H1 (cell line): ENCODE data around the gene LAMA4. TPM values are rescaled to one million over a fixed set of nuclear protein-coding genes. Genes with fewer than 3 reads are reported as not detected.

Experiments used
- CTCF ChIA-PET: fragments of 300-600 bp; sonication (Branson Sonifier 250); formaldehyde crosslinking; loops from one replicate; lab custom pipeline; 2021; ENCODE audit not compliant: partially characterized antibody; lab: Charles Lee
- POLR2A ChIA-PET: fragments of 300-600 bp; sonication (Branson Sonifier 250); formaldehyde crosslinking; loops from one replicate; lab custom pipeline; 2021; ENCODE audit warnings: inconsistent platforms; ENCODE audit not compliant: partially characterized antibody; lab: Charles Lee
- DNase-seq, 2 experiments: peaks; one replicate each; pipeline versions ENCODE4 v3.0.0 to v3.0.0-alpha.2; 2010 to 2022; ENCODE audit warnings: low spot score in 2 of 2, low read depth in 1 of 2, mixed read lengths in 1 of 2
- FAIRE-seq: peaks from 2 replicates; lab custom pipeline; 2011; peaks lifted over from hg19 to GRCh38; lab: Jason Lieb, UNC
- H2AFZ ChIP-seq: 2 replicates; pipeline ENCODE4 v1.8.1; 2012; ENCODE audit warnings: low read length, inconsistent platforms
- H2AK5ac ChIP-seq: 2 replicates; pipeline ENCODE4 v1.6.1; 2013; ENCODE audit warnings: low read depth, low read length
- H2BK120ac ChIP-seq: replicated peaks from 2 replicates; pipeline ENCODE3; 2013; ENCODE audit warnings: low read depth, low read length, inconsistent platforms
- H2BK12ac ChIP-seq: 2 replicates; pipeline ENCODE4 v1.6.1; 2013; ENCODE audit warnings: low read depth, low read length
- H2BK15ac ChIP-seq: 2 replicates; pipeline ENCODE4 v1.6.1; 2013; ENCODE audit warnings: low read length
- H2BK20ac ChIP-seq: 2 replicates; pipeline ENCODE4 v1.6.1; 2013; ENCODE audit warnings: low read length
- H2BK5ac ChIP-seq: 2 replicates; pipeline ENCODE4 v1.6.1; 2013; ENCODE audit warnings: low read depth, low read length
- H3K14ac ChIP-seq: 2 replicates; pipeline ENCODE4 v1.6.1; 2013; ENCODE audit warnings: inconsistent platforms; ENCODE audit not compliant: insufficient read length
- H3K18ac ChIP-seq: 2 replicates; pipeline ENCODE4 v1.6.1; 2013; ENCODE audit warnings: low read length; ENCODE audit errors: extremely low read depth
- H3K23ac ChIP-seq: 2 replicates; pipeline ENCODE4 v1.6.1; 2013; ENCODE audit warnings: inconsistent platforms; ENCODE audit not compliant: insufficient read length
- H3K23me2 ChIP-seq: 2 replicates; pipeline ENCODE4 v1.6.1; 2013; ENCODE audit warnings: low read depth, low read length
- H3K27ac ChIP-seq: 2 replicates; pipeline ENCODE4 v1.6.1; 2011; ENCODE audit warnings: low read depth, low read length, inconsistent platforms
- H3K27me3 ChIP-seq, 4 experiments: replicated peaks in 1 of 4; 1 replicate in 1 of 4; 2 replicates in 3 of 4; pipeline versions ENCODE4 v1.6.1 to v1.8.1; 2011 to 2013; ENCODE audit warnings: low read length in 3 of 4, mild to moderate bottlenecking in 3 of 4, inconsistent platforms in 2 of 4, mixed read lengths in 2 of 4, moderate library complexity in 1 of 4; ENCODE audit not compliant: control insufficient read depth in 3 of 4, insufficient read depth in 3 of 4; ENCODE audit errors: extremely low read depth in 1 of 4
- H3K36me3 ChIP-seq, 4 experiments: 2 replicates each; pipeline versions ENCODE4 v1.6.1 to v1.8.1; 2011 to 2013; ENCODE audit warnings: mild to moderate bottlenecking in 4 of 4, low read length in 3 of 4, moderate library complexity in 2 of 4, control low read depth in 1 of 4, inconsistent platforms in 1 of 4; ENCODE audit not compliant: insufficient read depth in 4 of 4, control insufficient read depth in 2 of 4
- H3K4ac ChIP-seq: replicated peaks from 2 replicates; pipeline ENCODE3; 2013; ENCODE audit warnings: low read length, low read depth, mixed read lengths, inconsistent platforms; ENCODE audit not compliant: insufficient read length
- H3K4me1 ChIP-seq, 4 experiments: replicated peaks in 1 of 4; 1 replicate in 1 of 4; 2 replicates in 3 of 4; pipeline versions ENCODE4 v1.6.1 to v1.8.1; 2011 to 2013; ENCODE audit warnings: low read length in 3 of 4, inconsistent platforms in 2 of 4, mixed read lengths in 1 of 4; ENCODE audit not compliant: insufficient read depth in 4 of 4, control insufficient read depth in 3 of 4
- H3K4me2 ChIP-seq, 2 experiments: 2 replicates each; pipeline versions ENCODE4 v1.6.1 to v1.8.1; 2011 to 2013; ENCODE audit warnings: low read depth in 2 of 2, low read length in 2 of 2, control low read depth in 1 of 2, inconsistent platforms in 1 of 2, mild to moderate bottlenecking in 1 of 2; ENCODE audit not compliant: insufficient read depth in 1 of 2
- H3K4me3 ChIP-seq, 4 experiments: fragments of 200-600, 300-600 bp in 1 of 4; sonication (generic), shearing (Covaris generic), sonication (Bioruptor Twin) in 1 of 4; 2 replicates each; pipeline versions ENCODE4 v1.5.1 to v1.8.1; 2011 to 2016; ENCODE audit warnings: low read length in 4 of 4, low read depth in 3 of 4, control low read depth in 2 of 4, inconsistent platforms in 2 of 4, mild to moderate bottlenecking in 2 of 4, mixed read lengths in 1 of 4, moderate library complexity in 1 of 4; ENCODE audit not compliant: insufficient read depth in 2 of 4; ENCODE audit errors: extremely low read depth in 1 of 4
- H3K56ac ChIP-seq: replicated peaks from 2 replicates; pipeline ENCODE3; 2013; ENCODE audit warnings: low read depth, mild to moderate bottlenecking, mixed read lengths, low read length, inconsistent platforms; ENCODE audit not compliant: insufficient read length
- H3K79me1 ChIP-seq: 2 replicates; pipeline ENCODE4 v1.6.1; 2013; ENCODE audit warnings: low read depth, low read length, control low read depth
- H3K79me2 ChIP-seq, 2 experiments: 2 replicates each; pipeline versions ENCODE4 v1.6.1 to v1.8.1; 2012 to 2013; ENCODE audit warnings: low read length in 2 of 2, mild to moderate bottlenecking in 2 of 2, inconsistent platforms in 1 of 2; ENCODE audit not compliant: insufficient read depth in 2 of 2, control insufficient read depth in 1 of 2
- H3K9ac ChIP-seq, 4 experiments: replicated peaks in 1 of 4; 1 replicate in 1 of 4; 2 replicates in 3 of 4; pipeline versions ENCODE4 v1.6.1 to v1.8.1; 2011 to 2013; ENCODE audit warnings: low read depth in 3 of 4, low read length in 3 of 4, control low read depth in 2 of 4, mild to moderate bottlenecking in 2 of 4, moderate library complexity in 2 of 4, inconsistent platforms in 1 of 4; ENCODE audit errors: extremely low read depth in 1 of 4
- H3K9me3 ChIP-seq, 2 experiments: 2 replicates each; pipeline versions ENCODE4 v1.6.1 to v1.8.1; 2012 to 2013; ENCODE audit warnings: mild to moderate bottlenecking in 2 of 2, moderate library complexity in 2 of 2, control low read depth in 1 of 2, inconsistent platforms in 1 of 2, low read depth in 1 of 2, low read length in 1 of 2, mixed read lengths in 1 of 2; ENCODE audit not compliant: insufficient read depth in 2 of 2
- H4K20me1 ChIP-seq, 2 experiments: replicated peaks in 1 of 2; 2 replicates each; pipeline versions ENCODE3 to v1.8.1; 2011 to 2013; ENCODE audit warnings: inconsistent platforms in 2 of 2, low read length in 2 of 2, mild to moderate bottlenecking in 1 of 2; ENCODE audit not compliant: insufficient read depth in 2 of 2, control insufficient read depth in 1 of 2
- H4K5ac ChIP-seq: 2 replicates; pipeline ENCODE4 v1.6.1; 2013; ENCODE audit warnings: low read length, low read depth, mixed read lengths, inconsistent platforms; ENCODE audit not compliant: insufficient read length
- H4K8ac ChIP-seq: 2 replicates; pipeline ENCODE4 v1.8.0; 2013; ENCODE audit warnings: mild to moderate bottlenecking, moderate library complexity, low read length, inconsistent platforms; ENCODE audit not compliant: insufficient read depth; ENCODE audit errors: extremely low read depth
- H4K91ac ChIP-seq: replicated peaks from 2 replicates; pipeline ENCODE3; 2013; ENCODE audit warnings: low read length, mixed read lengths, inconsistent platforms; ENCODE audit not compliant: insufficient read length
- ASH2L ChIP-seq: fragments of 200-600, 300-600 bp; sonication (generic); IDR thresholded peaks from one replicate; pipeline ENCODE4 v1.7.1; 2017; ENCODE audit warnings: low read length
- CEBPB ChIP-seq: IDR thresholded peaks from 2 replicates; pipeline ENCODE4 v1.6.1; 2012; ENCODE audit warnings: low read depth, low read length
- EGR1 ChIP-seq: IDR thresholded peaks from 2 replicates; pipeline ENCODE4 v1.6.1; 2011; ENCODE audit warnings: low read depth, low read length, borderline replicate concordance
- HDAC2 ChIP-seq, 2 experiments: fragments of 300-600 bp in 1 of 2; sonication (generic) in 1 of 2; IDR thresholded peaks; 2 replicates each; pipeline ENCODE4 v1.6.1; 2011 to 2012; ENCODE audit warnings: low read depth in 2 of 2, low read length in 2 of 2, mild to moderate bottlenecking in 2 of 2, moderate library complexity in 2 of 2, borderline replicate concordance in 1 of 2, inconsistent platforms in 1 of 2
- JUN ChIP-seq: IDR thresholded peaks from 2 replicates; pipeline ENCODE4 v1.6.1; 2011; ENCODE audit warnings: low read depth, mild to moderate bottlenecking, improper control_type of control experiment, low read length
- RBBP5 ChIP-seq: IDR thresholded peaks from 2 replicates; pipeline ENCODE4 v1.7.1; 2012; ENCODE audit warnings: low read depth, mild to moderate bottlenecking, inconsistent platforms, low read length, moderate library complexity, borderline replicate concordance
- SAP30 ChIP-seq: fragments of 300-600 bp; sonication (generic); IDR thresholded peaks from 2 replicates; pipeline ENCODE4 v1.7.1; 2012; ENCODE audit warnings: low read length, moderate library complexity, mild to moderate bottlenecking, inconsistent platforms; ENCODE audit not compliant: insufficient read depth, insufficient replicate concordance
- SP4 ChIP-seq: IDR thresholded peaks from 2 replicates; pipeline ENCODE4 v1.6.1; 2012; ENCODE audit warnings: low read length, inconsistent platforms
- TCF12 ChIP-seq: IDR thresholded peaks from 2 replicates; pipeline ENCODE4 v1.6.1; 2011; ENCODE audit warnings: low read depth, mild to moderate bottlenecking, low read length
- WGBS, 2 experiments: shearing (Covaris generic) in 1 of 2; methylation state at CpG; one replicate each; pipeline versions ENCODE4 v1.1.6 to v1.1.7; 2013 to 2015; ENCODE audit warnings: low lambda C conversion rate in 2 of 2, mixed read lengths in 2 of 2, inconsistent platforms in 1 of 2, low coverage in 1 of 2, missing lambda C conversion rate in 1 of 2; ENCODE audit not compliant: insufficient replicate concordance in 2 of 2, insufficient coverage in 1 of 2, insufficient read length in 1 of 2; ENCODE audit errors: extremely low coverage in 1 of 2, missing lambda C conversion rate in 1 of 2; 5-methylcytosine and 5-hydroxymethylcytosine counted together
- polyA plus RNA-seq, 7 experiments: library from polyadenylated mRNA; depleted of rRNA in 3 of 7; stranded (reverse) in 5 of 7; unstranded in 2 of 7; fragments of >200 nt in 5 of 7; fragments of 200-250 nt in 2 of 7; gene quantifications; 1 replicate in 5 of 7; 2 replicates in 1 of 7; 4 replicates in 1 of 7; pipeline versions ENCODE4 v1.2.1 to v1.2.3, GENCODE V29; 2011 to 2013; ENCODE audit warnings: missing spikeins in 2 of 7, mixed read lengths in 2 of 7
- total RNA-seq: library from RNA; stranded (reverse); fragmentation: NEBNext Ultra II Directional; extraction: Animal tissue kit (Norgen Biotek cat#: 25700); gene quantifications from 2 replicates; pipeline ENCODE4 v1.2.1, GENCODE V29; 2021
- TF ChIP-seq, protein P1 (sequence below), 3 experiments: IDR thresholded peaks; 1 replicate in 2 of 3; 2 replicates in 1 of 3; pipeline versions ENCODE4 v1.5.1 to v1.6.1; 2011; ENCODE audit warnings: low read length in 3 of 3, mild to moderate bottlenecking in 3 of 3, inconsistent platforms in 2 of 3, low read depth in 1 of 3, moderate library complexity in 1 of 3; ENCODE audit not compliant: insufficient read depth in 1 of 3; ENCODE audit errors: control extremely low read depth in 1 of 3

Gene LAMA4
- total and polyA plus RNA-seq, 2 of the 8 experiments (the other 6 are each of a cell fraction or from before 2014, with no cell fraction given) = 0.95 to 1.5 TPM

DNA sequence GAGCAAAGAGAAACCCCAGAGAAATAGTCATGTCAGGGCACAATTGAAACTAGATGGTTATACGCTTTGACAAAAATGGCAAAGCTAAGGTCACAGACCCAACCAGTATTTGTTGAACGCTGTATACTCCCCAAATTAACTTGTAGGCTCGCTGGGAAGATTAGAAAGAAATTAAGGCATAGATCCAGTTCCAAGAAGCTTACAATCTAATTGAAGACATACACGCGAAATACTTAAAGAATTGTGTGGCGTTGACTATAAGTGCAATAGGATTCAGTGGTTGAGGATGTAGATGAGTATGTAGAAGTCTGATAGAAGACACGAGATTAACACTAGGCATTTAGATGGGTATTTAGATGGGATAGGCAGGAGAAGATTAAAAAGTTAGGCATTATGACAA lies 166.5 kb downstream of the LAMA4 start:
- 41% methylated on average over 7 of the region's 7 CpGs; no CpG with 5 or more reads in 1 of the 2 experiments for WGBS, 2 experiments
- DNase-seq (no peak), FAIRE-seq (no peak)
- Histone ChIP-seq H4K20me1 (no peaks in the 10 kb centered on the region), H2BK5ac (no peak overlapping the region), H2BK12ac (no peak overlapping the region), H3K9ac (peak overlapping the region in 3 of 4 experiments; percentile 0 to 44 (median 35); a peak in 3 of 7 replicates), H3K79me2 (no peaks in the 10 kb centered on the region), H4K91ac (no peak overlapping the region), H3K36me3 (peaks cover 0 to 7% (median 0%) of the 10 kb centered on the region in 4 experiments; a peak in 3 of 8 replicates), H2BK15ac (no peak overlapping the region), H3K79me1 (no peaks in the 10 kb centered on the region), H4K8ac (no peak overlapping the region), H3K4me1 (no peaks in the 10 kb centered on the region), H3K23ac (no peak overlapping the region), H3K27ac (no peak overlapping the region), H2AFZ (peak overlapping the region; percentile 97), H3K23me2 (peaks cover 6% of the 10 kb centered on the region; the same call in 1 of the 2 replicates), H2BK120ac (no peak overlapping the region), H3K14ac (no peak overlapping the region), H3K56ac (no peak overlapping the region), H2AK5ac (no peak overlapping the region), H4K5ac (no peak overlapping the region), H3K4me3 (peak overlapping the region; percentile 66 to 92 (median 79)), H3K4ac (no peak overlapping the region), H2BK20ac (no peak overlapping the region), H3K9me3 (no peaks in the 10 kb centered on the region), H3K4me2 (peak overlapping the region; percentile 43 to 67), H3K18ac (no peak overlapping the region), H3K27me3 (no peaks in the 10 kb centered on the region)
- TF ChIP-seq SAP30 = no peak
- TF ChIP-seq JUN = no peak
- no peak for TF ChIP-seq HDAC2 (IDR thresholded peaks at IDR 0.05; ENCODE audit: borderline replicate concordance in 1 of 2, low read depth in 2 of 2, low read length in 2 of 2)
- TF ChIP-seq, protein P1, sequence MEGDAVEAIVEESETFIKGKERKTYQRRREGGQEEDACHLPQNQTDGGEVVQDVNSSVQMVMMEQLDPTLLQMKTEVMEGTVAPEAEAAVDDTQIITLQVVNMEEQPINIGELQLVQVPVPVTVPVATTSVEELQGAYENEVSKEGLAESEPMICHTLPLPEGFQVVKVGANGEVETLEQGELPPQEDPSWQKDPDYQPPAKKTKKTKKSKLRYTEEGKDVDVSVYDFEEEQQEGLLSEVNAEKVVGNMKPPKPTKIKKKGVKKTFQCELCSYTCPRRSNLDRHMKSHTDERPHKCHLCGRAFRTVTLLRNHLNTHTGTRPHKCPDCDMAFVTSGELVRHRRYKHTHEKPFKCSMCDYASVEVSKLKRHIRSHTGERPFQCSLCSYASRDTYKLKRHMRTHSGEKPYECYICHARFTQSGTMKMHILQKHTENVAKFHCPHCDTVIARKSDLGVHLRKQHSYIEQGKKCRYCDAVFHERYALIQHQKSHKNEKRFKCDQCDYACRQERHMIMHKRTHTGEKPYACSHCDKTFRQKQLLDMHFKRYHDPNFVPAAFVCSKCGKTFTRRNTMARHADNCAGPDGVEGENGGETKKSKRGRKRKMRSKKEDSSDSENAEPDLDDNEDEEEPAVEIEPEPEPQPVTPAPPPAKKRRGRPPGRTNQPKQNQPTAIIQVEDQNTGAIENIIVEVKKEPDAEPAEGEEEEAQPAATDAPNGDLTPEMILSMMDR (IDR thresholded peaks at IDR 0.05; ENCODE audit: control extremely low read depth in 1 of 3, insufficient read depth in 1 of 3, low read depth in 1 of 3, low read length in 3 of 3) = no peak
- no peak for TF ChIP-seq CEBPB
- no peak for TF ChIP-seq ASH2L
- no peak for TF ChIP-seq EGR1
- TF ChIP-seq RBBP5 = no peak
- no peak for TF ChIP-seq TCF12
- TF ChIP-seq SP4 = no peak
- POLR2A ChIA-PET = interaction anchor here (0.7 to 1.4 kb wide), 6 partner anchors 9 to 482 kb away, joined by 3 to 7 read pairs (median 4); partner anchors contain the start of gene TRAF3IP2
- CTCF ChIA-PET = interaction anchor here (0.7 to 3.6 kb wide), 6 partner anchors 13 to 177 kb away, joined by 3 to 21 read pairs (median 4); no protein-coding TSS in a partner anchor
